ENCODE results near the gene ADORA3.

GRCh38 chr1:111517469-111518225, 14.2 kb upstream of the ADORA3 start:
- no peak for TF ChIP-seq CTCF (IDR thresholded peaks at IDR 0.05)
- TF ChIP-seq POLR2A (IDR thresholded peaks at IDR 0.05) = no peak
